Right ventricle myocardium inferior (tissue), 1 donor: ENCODE data around the gene ANGEL2. TPM values are rescaled to one million over a fixed set of nuclear protein-coding genes. Genes with fewer than 3 reads are reported as not detected.
"Not testable (repeated sequence)": the region's sequence is repeated elsewhere in the genome, so short reads cannot be mapped to it uniquely, and the experiment has no call there.

ENCODE experiments used
- ATAC-seq: fragments of 200-7000 bp; cut with Tn5 transposase; one replicate; pipeline ENCODE4 v1.9.1; 2020; ENCODE audit warnings: mild to moderate bottlenecking, moderate library complexity
- DNase-seq: peaks from one replicate; pipeline ENCODE4 v3.0.0; 2021; ENCODE audit errors: missing footprints
- intact Hi-C: fragments of 100-400 bp; cut with DNase I; formaldehyde crosslinking; loops from one replicate; pipeline ENCODE4 v1.11.0; 2022
- total RNA-seq: library from RNA; stranded (reverse); fragmentation: NEBNext Ultra II Directional; extraction: Animal tissue kit (Norgen Biotek cat#: 25700); gene quantifications from one replicate; pipeline ENCODE4 v1.2.1, GENCODE V29; 2021
- donor health status: DM: no; HTN: yes; CAD: no; lungs with severe emphysema.

Gene ANGEL2
- total RNA-seq, 1 donor from 2014 or later: 14.3 TPM

DNA sequence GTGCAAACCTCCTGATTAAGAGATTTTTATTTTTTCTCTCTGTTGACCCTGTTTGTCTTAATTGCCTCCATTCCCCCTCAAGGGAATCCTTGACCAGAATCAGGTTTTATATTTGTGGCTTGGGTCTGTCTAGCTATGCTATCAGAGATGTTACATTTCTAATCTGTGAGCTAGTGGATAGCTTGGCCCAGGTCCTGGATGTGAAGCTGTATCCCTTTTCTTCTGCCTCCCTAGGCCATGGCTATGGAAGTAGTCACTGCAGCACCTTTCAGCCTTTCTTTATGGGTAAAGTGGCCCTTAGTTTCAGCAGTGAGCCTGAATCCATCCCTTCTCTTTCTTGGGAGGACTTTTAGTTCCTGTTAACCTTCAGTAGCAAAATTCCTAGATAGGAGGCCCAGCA lies 17.0 kb upstream of the ANGEL2 start:
- no peak for ATAC-seq
- DNase-seq: no peak
- intact Hi-C loops: no loop called here

GRCh38 chr1:213027024-213027423 lies 11.4 kb upstream of the ANGEL2 start:
- intact Hi-C loops, ATAC-seq, DNase-seq: not testable (repeated sequence)

- DNase-seq (no peak), ATAC-seq (no peak)
- intact Hi-C loops: no loop called here
Measured at GRCh38 chr1:213020016-213020415, 4.3 kb upstream of the ANGEL2 start.

- DNase-seq: no peak
- ATAC-seq: no peak
- intact Hi-C loops: loop anchor here (5.0 kb wide), 1 partner anchor 33 kb away; the partner anchor contains the start of gene RPS6KC1
Measured at GRCh38 chr1:213019450-213019849, 3.8 kb upstream of the ANGEL2 start.

- intact Hi-C loops: loop anchor here (5.0 kb wide), 1 partner anchor 35 kb away; the partner anchor contains the start of gene RPS6KC1
Measured at GRCh38 chr1:213017447-213018273, 2.0 kb upstream of the ANGEL2 start.

DNA sequence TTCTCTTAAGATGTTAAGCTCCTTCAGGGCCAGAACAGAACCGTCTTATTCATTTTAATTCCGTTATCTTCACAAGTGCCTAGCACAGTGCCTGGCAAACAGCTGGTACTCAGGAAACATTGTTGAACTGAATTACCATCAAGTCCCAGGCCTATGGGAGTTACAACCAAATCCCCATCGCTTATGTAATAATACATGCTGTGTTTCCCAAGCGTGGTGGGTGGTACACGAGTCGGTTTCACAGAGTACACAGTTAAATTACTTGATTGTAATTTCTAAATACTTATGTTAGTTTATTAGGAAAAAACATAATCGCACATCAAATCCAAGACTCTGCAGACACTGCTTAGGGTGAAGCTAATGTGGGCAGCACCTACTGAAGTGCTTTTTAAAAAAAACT lies 1.0 kb downstream of the ANGEL2 start:
- intact Hi-C loops: loop anchor here (5.0 kb wide), 1 partner anchor 38 kb away; the partner anchor contains the start of gene RPS6KC1
- no peak for ATAC-seq
- no peak for DNase-seq

More at GRCh38 chr1:213017447-213018273, 2.0 kb upstream of the ANGEL2 start:
- DNase-seq: no peak
- ATAC-seq: no peak

DNA sequence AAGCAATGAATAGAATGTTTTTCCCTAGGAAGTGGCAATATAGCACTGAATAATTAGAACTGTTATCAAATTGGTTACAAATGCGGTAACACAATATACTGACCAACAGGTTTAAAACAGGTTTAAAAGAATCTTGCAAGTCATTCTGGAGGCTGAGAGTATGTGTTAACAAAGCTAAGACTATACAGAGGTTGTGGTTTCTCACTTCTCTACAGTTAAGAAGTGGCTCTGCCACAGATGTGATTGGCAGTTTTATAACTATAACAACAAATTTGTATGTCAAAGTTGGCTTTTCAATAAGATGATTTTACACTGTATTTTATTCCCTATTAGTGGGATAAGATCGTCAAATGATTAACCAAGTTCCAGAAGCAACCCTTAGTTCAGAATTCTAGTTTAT lies 7.1 kb downstream of the ANGEL2 start:
- intact Hi-C loops: no loop called here
- DNase-seq: no peak
- no peak for ATAC-seq

GRCh38 chr1:213003256-213003655 lies 12.4 kb downstream of the ANGEL2 start:
- intact Hi-C loops: no loop called here
- no peak for ATAC-seq
- no peak for DNase-seq

DNA sequence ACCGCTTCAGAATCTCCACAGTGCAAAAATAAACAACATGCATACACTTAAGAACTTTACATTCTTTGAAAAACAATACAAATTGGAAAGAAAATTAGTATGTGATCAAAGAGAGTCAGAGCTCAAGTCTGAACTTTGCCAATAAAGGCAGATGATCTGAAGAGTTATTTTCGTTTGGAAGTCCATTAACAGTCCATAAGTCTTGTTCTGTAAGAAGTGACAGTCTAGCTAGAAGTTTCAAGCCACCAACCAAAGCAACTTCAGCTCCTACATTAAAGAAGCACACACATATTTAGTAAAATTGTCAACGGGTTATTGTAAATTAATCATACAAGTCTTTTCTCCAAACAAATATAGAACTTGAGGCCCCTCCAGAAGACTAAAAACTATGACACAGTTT lies 20.7 kb downstream of the ANGEL2 start:
- DNase-seq (no peak), ATAC-seq (no peak)
- intact Hi-C loops: loop anchor here (1.0 to 2.0 kb wide), 2 partner anchors 180 to 330 kb away; no protein-coding TSS in a partner anchor

GRCh38 chr1:212993960-212994359 lies 21.7 kb downstream of the ANGEL2 start:
- not testable (repeated sequence) for DNase-seq
- intact Hi-C loops: loop anchor here (2.0 kb wide), 1 partner anchor 329 kb away; no protein-coding TSS in a partner anchor

GRCh38 chr1:212990276-212990675 lies 25.4 kb downstream of the ANGEL2 start:
- ATAC-seq: no peak
- DNase-seq: no peak
- intact Hi-C loops: no loop called here

More at GRCh38 chr1:212993960-212994359, 21.7 kb downstream of the ANGEL2 start:
- ATAC-seq: not testable (repeated sequence)

- DNase-seq (no peak), ATAC-seq (no peak)
- intact Hi-C loops: no loop called here
Measured at GRCh38 chr1:212987702-212988322, 27.9 kb downstream of the ANGEL2 start.

DNA sequence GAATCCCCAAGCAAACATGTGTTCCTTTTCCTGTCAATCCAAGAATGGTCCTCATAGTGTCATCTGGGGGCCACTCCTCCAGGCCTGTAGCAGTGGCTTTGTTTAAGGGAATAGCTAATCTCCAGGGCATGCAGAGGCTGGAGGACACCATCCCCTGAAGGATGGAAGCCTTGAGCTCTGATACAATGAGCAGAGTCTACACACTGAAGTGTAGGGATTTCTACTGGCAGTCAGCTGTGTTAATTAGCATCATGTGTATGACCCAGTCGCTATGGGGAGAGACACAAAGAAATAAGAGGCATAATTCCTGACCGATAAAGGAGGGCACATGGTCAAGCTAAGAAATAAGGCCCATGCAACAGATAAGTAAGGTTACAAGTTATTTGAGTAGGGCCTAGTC lies 29.1 kb downstream of the ANGEL2 start:
- intact Hi-C loops: no loop called here
- DNase-seq: no peak

GRCh38 chr1:212984522-212985291 lies 31.0 kb downstream of the ANGEL2 start:
- DNase-seq (no peak), ATAC-seq (no peak)
- intact Hi-C loops: no loop called here

More for the DNA sequence above, 29.1 kb downstream of the ANGEL2 start:
- no peak for ATAC-seq

GRCh38 chr1:212983482-212983881 lies 32.2 kb downstream of the ANGEL2 start:
- no peak for DNase-seq
- intact Hi-C loops: no loop called here
- ATAC-seq: no peak

- ATAC-seq (peak; percentile 48), DNase-seq (no peak)
- intact Hi-C loops: no loop called here
Measured at GRCh38 chr1:212982430-212983152, 33.1 kb downstream of the ANGEL2 start.

DNA sequence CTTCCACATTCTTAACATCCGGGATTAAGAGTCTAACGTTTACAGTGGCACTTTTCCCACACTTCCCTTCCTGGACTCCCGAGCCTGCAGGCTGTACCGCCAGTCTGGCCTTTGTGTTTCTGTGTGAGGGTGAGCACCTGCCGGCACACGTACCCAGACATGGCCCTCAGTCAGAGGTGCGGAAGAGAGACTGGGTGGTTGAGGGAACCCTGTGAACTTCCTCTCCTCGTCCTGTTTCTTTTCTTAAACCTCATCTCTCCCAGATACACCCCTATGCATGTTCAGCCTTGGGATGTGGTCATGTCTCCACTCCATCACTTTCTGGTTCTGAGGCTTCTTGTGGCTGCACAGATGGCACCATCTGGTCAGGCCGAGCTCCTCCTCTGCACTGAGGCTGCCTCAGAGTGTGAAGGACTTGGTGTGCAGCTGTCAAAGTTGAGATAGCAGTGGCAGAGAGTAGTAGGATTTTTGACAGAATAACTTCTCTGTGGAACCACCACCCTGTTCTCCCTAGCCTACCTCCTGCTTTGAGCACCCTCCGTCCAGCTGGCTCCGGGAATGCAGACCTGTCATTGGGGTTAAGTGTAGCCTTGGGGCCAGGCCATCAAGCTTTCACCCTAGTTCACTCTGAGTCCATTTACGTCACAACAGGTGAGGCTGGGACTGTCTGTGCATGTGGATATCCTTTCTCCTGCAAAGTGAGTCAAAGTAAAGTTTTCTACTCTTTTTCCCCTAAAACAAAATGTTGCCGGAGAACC lies 33.9 kb downstream of the ANGEL2 start:
- ATAC-seq (peak; percentile 38), DNase-seq (no peak)
- intact Hi-C loops: no loop called here

DNA sequence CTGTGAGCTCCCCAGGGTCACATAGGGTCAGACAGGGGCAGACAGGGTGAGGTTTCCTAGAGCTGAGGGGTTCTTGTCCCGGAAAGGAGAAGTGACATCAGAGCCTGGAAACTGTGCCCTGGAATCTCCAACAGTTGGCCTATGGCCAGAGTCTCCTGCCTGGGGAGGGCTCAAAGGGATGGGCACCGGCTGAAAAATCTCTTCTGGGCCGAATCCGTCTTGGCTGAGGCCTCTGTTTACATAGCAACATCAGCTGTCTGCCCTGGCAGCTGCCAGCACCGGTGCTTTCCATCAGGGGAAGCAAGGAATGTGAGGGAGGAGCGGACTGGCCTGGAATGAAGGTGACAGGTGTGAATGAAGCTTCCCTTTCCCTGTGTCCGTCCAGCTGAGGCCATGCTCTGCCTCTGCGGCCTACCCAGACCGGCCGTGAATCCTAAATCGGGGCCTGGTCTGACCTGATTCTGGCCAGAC lies 34.6 kb downstream of the ANGEL2 start:
- intact Hi-C loops: no loop called here
- ATAC-seq (peak; percentile 63), DNase-seq (no peak)
